Measurements from ENCODE around the gene HOXC11. TPM values are rescaled to one million over a fixed set of nuclear protein-coding genes. Genes with fewer than 3 reads are reported as not detected.

HOXC11 gene
- total and polyA plus RNA-seq, 2 of the 4 experiments (the other 2 are of a cell fraction), result not detected

GRCh38 chr12:54014377-54015017, 41.6 kb downstream of the HOXC11 start:
- no peaks in the 10 kb centered on the region for H3K4me1 ChIP-seq (ENCODE audit: control insufficient read depth, insufficient read depth, low read length)
- H2BK15ac ChIP-seq (ENCODE audit: low read depth, low read length), result no peak overlapping the region
- no CpG with 5 or more reads among the region's 36 CpGs for WGBS, 2 experiments (ENCODE audit: extremely low coverage in 2 of 2, insufficient read length in 1 of 2)
- peaks cover 90% of the 10 kb centered on the region for H3K27me3 ChIP-seq (ENCODE audit: control insufficient read depth, insufficient read depth, low read length)
- H3K9me1 ChIP-seq (ENCODE audit: insufficient read depth, low read length), result no peaks in the 10 kb centered on the region
- H3K4me2 ChIP-seq (ENCODE audit: low read depth, low read length), result peak overlapping the region; percentile 22; the same call in 1 of the 2 replicates
- intact Hi-C loops (cut with micrococcal nuclease) (no loop called here), in situ Hi-C loops (cut with MboI; ENCODE audit: low sequenced_read_pairs) (no loop called here), dilution Hi-C loops (cut with HindIII; ENCODE audit: low sequenced_read_pairs, unreplicated experiment) (no loop called here)
- CTCF ChIA-PET, result no interaction called here
- H3K23ac ChIP-seq (ENCODE audit: low read depth, low read length), result no peak overlapping the region
- H4K91ac ChIP-seq (ENCODE audit: insufficient read depth, low read depth, low read length), result no peak overlapping the region
- no peak overlapping the region for H3K4ac ChIP-seq (ENCODE audit: low read depth, low read length)
- H4K20me1 ChIP-seq (ENCODE audit: insufficient read depth, low read length), result no peaks in the 10 kb centered on the region
- no peak overlapping the region for H2BK120ac ChIP-seq (ENCODE audit: low read depth, low read length)
- H3K9me3 ChIP-seq (ENCODE audit: control insufficient read depth, insufficient read depth, low read length), result peaks cover 4% of the 10 kb centered on the region
- no peak overlapping the region for H3K56ac ChIP-seq (ENCODE audit: extremely low read depth, insufficient read depth, low read length)
- no peak overlapping the region for H2BK20ac ChIP-seq (ENCODE audit: low read depth, low read length)
- POLR2A ChIA-PET (ENCODE audit: unreplicated experiment), result no interaction called here
- no peaks in the 10 kb centered on the region for H3K79me1 ChIP-seq (ENCODE audit: low read depth in 1 of 2, low read length in 2 of 2)
- no peak overlapping the region for H2BK5ac ChIP-seq (ENCODE audit: low read depth, low read length, poor library complexity, severe bottlenecking)
- peak overlapping the region; percentile 32 for H2AFZ ChIP-seq (replicated peaks; ENCODE audit: low read length, poor library complexity)
- H3K18ac ChIP-seq (ENCODE audit: low read depth, low read length), result no peak overlapping the region
- no TSS peak for BruUV-seq (replicated peaks)
- no peak overlapping the region for H2AK9ac ChIP-seq (replicated peaks; ENCODE audit: low read depth, low read length, poor library complexity)
- H3K27ac ChIP-seq (ENCODE audit: insufficient read depth, low read length), result no peak overlapping the region
- no peak for ATAC-seq (ENCODE audit: low read depth)
- no peak overlapping the region for H3K9ac ChIP-seq (ENCODE audit: low read depth, low read length)
- H3K14ac ChIP-seq (replicated peaks; ENCODE audit: low read depth, low read length), result no peak overlapping the region
- TF ChIP-seq BHLHE40 (IDR thresholded peaks at IDR 0.05; ENCODE audit: low read depth, low read length) (no peak), ELK1 (IDR thresholded peaks at IDR 0.05; ENCODE audit: borderline replicate concordance, low read depth, low read length) (no peak), MAFK (IDR thresholded peaks at IDR 0.05; ENCODE audit: low read depth, low read length) (no peak), RAD21 (IDR thresholded peaks at IDR 0.05; ENCODE audit: low read length) (no peak), RFX5 (IDR thresholded peaks at IDR 0.05; ENCODE audit: low read depth, low read length) (no peak), NFE2L2 (IDR thresholded peaks at IDR 0.05; ENCODE audit: low read depth, low read length) (no peak), CEBPB (IDR thresholded peaks at IDR 0.05; ENCODE audit: low read depth, low read length) (no peak), POLR2A (IDR thresholded peaks at IDR 0.05; ENCODE audit: low read depth, low read length) (no peak), MAZ (IDR thresholded peaks at IDR 0.05; ENCODE audit: borderline replicate concordance, low read depth, low read length) (no peak), MXI1 (IDR thresholded peaks at IDR 0.05; ENCODE audit: borderline replicate concordance, low read depth, low read length) (no peak), SMC3 (IDR thresholded peaks at IDR 0.05; ENCODE audit: low read depth, low read length) (no peak), RCOR1 (IDR thresholded peaks at IDR 0.05; ENCODE audit: insufficient replicate concordance, low read length) (no peak), CHD1 (IDR thresholded peaks at IDR 0.05; ENCODE audit: low read depth, low read length) (no peak), FOS (IDR thresholded peaks at IDR 0.05; ENCODE audit: low read depth, low read length) (no peak)
- TF ChIP-seq, protein P1, sequence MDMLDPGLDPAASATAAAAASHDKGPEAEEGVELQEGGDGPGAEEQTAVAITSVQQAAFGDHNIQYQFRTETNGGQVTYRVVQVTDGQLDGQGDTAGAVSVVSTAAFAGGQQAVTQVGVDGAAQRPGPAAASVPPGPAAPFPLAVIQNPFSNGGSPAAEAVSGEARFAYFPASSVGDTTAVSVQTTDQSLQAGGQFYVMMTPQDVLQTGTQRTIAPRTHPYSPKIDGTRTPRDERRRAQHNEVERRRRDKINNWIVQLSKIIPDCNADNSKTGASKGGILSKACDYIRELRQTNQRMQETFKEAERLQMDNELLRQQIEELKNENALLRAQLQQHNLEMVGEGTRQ (IDR thresholded peaks at IDR 0.05; ENCODE audit: low read depth, low read length), result no peak
- TF ChIP-seq, protein P2, sequence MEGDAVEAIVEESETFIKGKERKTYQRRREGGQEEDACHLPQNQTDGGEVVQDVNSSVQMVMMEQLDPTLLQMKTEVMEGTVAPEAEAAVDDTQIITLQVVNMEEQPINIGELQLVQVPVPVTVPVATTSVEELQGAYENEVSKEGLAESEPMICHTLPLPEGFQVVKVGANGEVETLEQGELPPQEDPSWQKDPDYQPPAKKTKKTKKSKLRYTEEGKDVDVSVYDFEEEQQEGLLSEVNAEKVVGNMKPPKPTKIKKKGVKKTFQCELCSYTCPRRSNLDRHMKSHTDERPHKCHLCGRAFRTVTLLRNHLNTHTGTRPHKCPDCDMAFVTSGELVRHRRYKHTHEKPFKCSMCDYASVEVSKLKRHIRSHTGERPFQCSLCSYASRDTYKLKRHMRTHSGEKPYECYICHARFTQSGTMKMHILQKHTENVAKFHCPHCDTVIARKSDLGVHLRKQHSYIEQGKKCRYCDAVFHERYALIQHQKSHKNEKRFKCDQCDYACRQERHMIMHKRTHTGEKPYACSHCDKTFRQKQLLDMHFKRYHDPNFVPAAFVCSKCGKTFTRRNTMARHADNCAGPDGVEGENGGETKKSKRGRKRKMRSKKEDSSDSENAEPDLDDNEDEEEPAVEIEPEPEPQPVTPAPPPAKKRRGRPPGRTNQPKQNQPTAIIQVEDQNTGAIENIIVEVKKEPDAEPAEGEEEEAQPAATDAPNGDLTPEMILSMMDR (conservative IDR thresholded peaks at IDR 0.05; ENCODE audit: low read depth, low read length), result no peak
- no peaks in the 10 kb centered on the region for H3K36me3 ChIP-seq (ENCODE audit: control insufficient read depth, insufficient read depth, low read length)
- H4K5ac ChIP-seq (ENCODE audit: low read depth, low read length), result no peak overlapping the region
- H4K8ac ChIP-seq (ENCODE audit: low read depth in 2 of 2, low read length in 2 of 2), result no peak overlapping the region
- no peak for DNase-seq
- no peak overlapping the region for H3K4me3 ChIP-seq (ENCODE audit: insufficient read depth, low read depth, low read length)
- no peak overlapping the region for H2AK5ac ChIP-seq (ENCODE audit: low read depth, low read length)
